Measurements from ENCODE around the gene CHRNE.

Gene CHRNE

GRCh38 chr17:4852567-4853207 is 50.2 kb downstream of the CHRNE start:
- Histone ChIP-seq H3K9ac (ENCODE audit: low read length) (no peak overlapping the region), H3K36me3 (replicated peaks; ENCODE audit: low read depth, low read length) (no peaks in the 10 kb centered on the region), H3K27ac (ENCODE audit: low read length) (no peak overlapping the region), H3K4me3 (ENCODE audit: low read length) (no peak overlapping the region), H3K79me2 (ENCODE audit: low read length) (no peaks in the 10 kb centered on the region), H3K4me1 (ENCODE audit: low read length) (no peaks in the 10 kb centered on the region), H3K4me2 (ENCODE audit: low read length) (no peak overlapping the region), H3K27me3 (ENCODE audit: low read depth, low read length) (no peaks in the 10 kb centered on the region), H4K20me1 (ENCODE audit: insufficient read depth, low read length) (no peaks in the 10 kb centered on the region; the same call in 1 of the 2 replicates), H3K9me3 (ENCODE audit: insufficient read depth, low read length) (no peaks in the 10 kb centered on the region), H2AFZ (ENCODE audit: low read depth, low read length) (no peak overlapping the region)
- no peak for TF ChIP-seq EZH2phosphoT487 (IDR thresholded peaks at IDR 0.05; ENCODE audit: low read depth)
- no peak for TF ChIP-seq CTCF (IDR thresholded peaks at IDR 0.05; ENCODE audit: low read depth, low read length)

GRCh38 chr17:4851084-4851483 is 51.8 kb downstream of the CHRNE start:
- H3K36me3 ChIP-seq (replicated peaks; ENCODE audit: low read depth, low read length), result no peaks in the 10 kb centered on the region
- no peak overlapping the region for H3K27ac ChIP-seq (ENCODE audit: low read length)
- no peak overlapping the region for H3K4me2 ChIP-seq (ENCODE audit: low read length)

GRCh38 chr17:4850246-4850645 is 52.7 kb downstream of the CHRNE start:
- no peaks in the 10 kb centered on the region for H3K27me3 ChIP-seq (ENCODE audit: low read depth, low read length)
- H3K79me2 ChIP-seq (ENCODE audit: low read length), result peaks cover 18% of the 10 kb centered on the region
- H3K9ac ChIP-seq (ENCODE audit: low read length), result no peak overlapping the region
- peaks cover 7% of the 10 kb centered on the region for H4K20me1 ChIP-seq (ENCODE audit: insufficient read depth, low read length)
- H3K4me2 ChIP-seq (ENCODE audit: low read length), result no peak overlapping the region
- peaks cover 9% of the 10 kb centered on the region for H3K4me1 ChIP-seq (ENCODE audit: low read length)
- no peaks in the 10 kb centered on the region for H3K36me3 ChIP-seq (replicated peaks; ENCODE audit: low read depth, low read length)
- no peak overlapping the region for H3K27ac ChIP-seq (ENCODE audit: low read length)
- no peak overlapping the region for H2AFZ ChIP-seq (ENCODE audit: low read depth, low read length)
- H3K9me3 ChIP-seq (ENCODE audit: insufficient read depth, low read length), result no peaks in the 10 kb centered on the region
- TF ChIP-seq EZH2phosphoT487 (IDR thresholded peaks at IDR 0.05; ENCODE audit: low read depth) (no peak), CTCF (IDR thresholded peaks at IDR 0.05; ENCODE audit: low read depth, low read length) (no peak)
- H3K4me3 ChIP-seq (ENCODE audit: low read length), result no peak overlapping the region

More at GRCh38 chr17:4851084-4851483, 51.8 kb downstream of the CHRNE start:
- Histone ChIP-seq H2AFZ (ENCODE audit: low read depth, low read length) (no peak overlapping the region), H3K9me3 (ENCODE audit: insufficient read depth, low read length) (no peaks in the 10 kb centered on the region), H3K27me3 (ENCODE audit: low read depth, low read length) (no peaks in the 10 kb centered on the region), H3K4me1 (ENCODE audit: low read length) (peaks cover under 1% of the 10 kb centered on the region), H3K4me3 (ENCODE audit: low read length) (no peak overlapping the region), H3K79me2 (ENCODE audit: low read length) (peaks cover 11% of the 10 kb centered on the region), H3K9ac (ENCODE audit: low read length) (no peak overlapping the region), H4K20me1 (ENCODE audit: insufficient read depth, low read length) (peaks cover 7% of the 10 kb centered on the region)
- TF ChIP-seq EZH2phosphoT487 (IDR thresholded peaks at IDR 0.05; ENCODE audit: low read depth) (no peak), CTCF (IDR thresholded peaks at IDR 0.05; ENCODE audit: low read depth, low read length) (no peak)

- H3K9me3 ChIP-seq (ENCODE audit: insufficient read depth, low read length), result no peaks in the 10 kb centered on the region
- no peaks in the 10 kb centered on the region for H3K27me3 ChIP-seq (ENCODE audit: low read depth, low read length)
- H3K4me1 ChIP-seq (ENCODE audit: low read length), result peaks cover 19% of the 10 kb centered on the region
- H3K9ac ChIP-seq (ENCODE audit: low read length), result no peak overlapping the region
- H3K4me3 ChIP-seq (ENCODE audit: low read length), result no peak overlapping the region
- no peaks in the 10 kb centered on the region for H3K36me3 ChIP-seq (replicated peaks; ENCODE audit: low read depth, low read length)
- H2AFZ ChIP-seq (ENCODE audit: low read depth, low read length), result no peak overlapping the region
- H3K27ac ChIP-seq (ENCODE audit: low read length), result no peak overlapping the region
- peaks cover 11% of the 10 kb centered on the region for H4K20me1 ChIP-seq (ENCODE audit: insufficient read depth, low read length)
- H3K79me2 ChIP-seq (ENCODE audit: low read length), result peaks cover 24% of the 10 kb centered on the region
- TF ChIP-seq CTCF (IDR thresholded peaks at IDR 0.05; ENCODE audit: low read depth, low read length) (no peak), EZH2phosphoT487 (IDR thresholded peaks at IDR 0.05; ENCODE audit: low read depth) (no peak)
- H3K4me2 ChIP-seq (ENCODE audit: low read length), result no peak overlapping the region
Observed at GRCh38 chr17:4849011-4849536, 53.8 kb downstream of the CHRNE start.

Measured in OCI-LY3 (cell line).